OCI-LY7 (cell line): ENCODE results near the gene FMC1. TPM values are rescaled to one million over a fixed set of nuclear protein-coding genes. Genes with fewer than 3 reads are reported as not detected.
"Not testable (repeated sequence)": the region's sequence is repeated elsewhere in the genome, so short reads cannot be mapped to it uniquely, and the experiment has no call there.

Experiments
- BruUV-seq: library from RNA; stranded (reverse); fragments of 400-500 nt; replicated peaks from 2 replicates; lab custom pipeline; 2021; lab: Mats Ljungman, UMichigan
- CTCF ChIA-PET: fragments of 300-600 bp; sonication (Branson Sonifier 250); formaldehyde crosslinking; loops from one replicate; lab custom pipeline; 2022; ENCODE audit warnings: antibody characterized with exemption; ENCODE audit not compliant: unreplicated experiment; lab: Charles Lee
- POLR2A ChIA-PET: fragments of 300-600 bp; sonication (Branson Sonifier 250); formaldehyde crosslinking; loops from one replicate; lab custom pipeline; 2022; ENCODE audit warnings: antibody characterized with exemption; lab: Charles Lee
- DNase-seq: peaks from one replicate; pipeline ENCODE4 v3.0.0-alpha.2; 2015; ENCODE audit warnings: low spot score
- H2AFZ ChIP-seq: fragments of 200-600 bp; sonication (generic), shearing (Covaris generic); 2 replicates; pipeline ENCODE4 v1.6.1; 2014; ENCODE audit warnings: mild to moderate bottlenecking, antibody characterized with exemption, low read length, moderate library complexity
- H3K27ac ChIP-seq: fragments of 200-600 bp; sonication (generic); 2 replicates; pipeline ENCODE4 v1.5.1; 2014; ENCODE audit warnings: mixed run types, low read depth, mild to moderate bottlenecking, moderate library complexity, low read length, inconsistent platforms; ENCODE audit not compliant: poor library complexity, severe bottlenecking
- H3K36me3 ChIP-seq: fragments of 200-600 bp; sonication (generic); 2 replicates; pipeline ENCODE4 v1.6.1; 2014; ENCODE audit warnings: mild to moderate bottlenecking, antibody characterized with exemption, low read length, moderate library complexity, mixed read lengths; ENCODE audit not compliant: insufficient read depth
- H3K4me1 ChIP-seq: fragments of 200-600 bp; sonication (generic); 2 replicates; pipeline ENCODE4 v1.5.1; 2014; ENCODE audit warnings: mild to moderate bottlenecking, low read length; ENCODE audit not compliant: insufficient read depth, poor library complexity, severe bottlenecking
- H3K4me2 ChIP-seq: fragments of 200-600 bp; sonication (generic); 2 replicates; pipeline ENCODE4 v1.6.1; 2014; ENCODE audit warnings: mild to moderate bottlenecking, low read length
- H3K4me3 ChIP-seq: fragments of 200-600 bp; sonication (generic); 2 replicates; pipeline ENCODE4 v1.5.1; 2014; ENCODE audit warnings: mild to moderate bottlenecking, low read depth, low read length; ENCODE audit not compliant: poor library complexity, severe bottlenecking
- H3K79me2 ChIP-seq: fragments of 200-600 bp; sonication (generic); 2 replicates; pipeline ENCODE4 v1.6.1; 2016; ENCODE audit warnings: low read depth, mild to moderate bottlenecking, low read length, moderate library complexity, mixed read lengths; ENCODE audit not compliant: insufficient read depth
- H3K9me2 ChIP-seq: fragments of 200-600 bp; sonication (generic); 2 replicates; pipeline ENCODE4 v1.6.1; 2016; ENCODE audit warnings: mild to moderate bottlenecking, low read length, mixed read lengths; ENCODE audit not compliant: insufficient read depth
- H3K9me3 ChIP-seq: fragments of 200-600 bp; sonication (generic); 2 replicates; pipeline ENCODE4 v1.6.1; 2014; ENCODE audit warnings: mild to moderate bottlenecking, mixed run types, low read length, mixed read lengths
- H4K20me1 ChIP-seq: fragments of 200-600 bp; sonication (generic); 2 replicates; pipeline ENCODE4 v1.6.1; 2014; ENCODE audit warnings: mild to moderate bottlenecking, antibody characterized with exemption, low read length, moderate library complexity, mixed read lengths; ENCODE audit not compliant: insufficient read depth
- EZH2phosphoT487 ChIP-seq: fragments of 200-600 bp; sonication (generic); IDR thresholded peaks from 2 replicates; pipeline ENCODE4 v1.6.1; 2018; ENCODE audit warnings: low read depth, borderline replicate concordance, mild to moderate bottlenecking, mixed run types, antibody characterized with exemption, low read length, moderate library complexity, mixed read lengths
- intact Hi-C: fragments of 100-400 bp; cut with micrococcal nuclease; formaldehyde crosslinking; loops from one replicate; pipeline ENCODE4 v1.10.0; 2022; ENCODE audit not compliant: unreplicated experiment
- total RNA-seq, 2 experiments: library from RNA; depleted of rRNA in 1 of 2; stranded (reverse); fragments of >200 nt in 1 of 2; shearing (Covaris generic) in 1 of 2; gene quantifications; 2 replicates each; pipeline ENCODE4 v1.2.3, GENCODE V29; 2014 to 2022
- TF ChIP-seq, protein P1 (sequence below): fragments of 200-600 bp; sonication (generic); conservative IDR thresholded peaks from 2 replicates; pipeline ENCODE4 v1.5.1; 2014; ENCODE audit warnings: mild to moderate bottlenecking, antibody characterized with exemption, low read length, moderate library complexity, mixed read lengths

Gene FMC1
- total RNA-seq, 2 experiments from 2014 or later, result 15.1 to 19.5 TPM

DNA sequence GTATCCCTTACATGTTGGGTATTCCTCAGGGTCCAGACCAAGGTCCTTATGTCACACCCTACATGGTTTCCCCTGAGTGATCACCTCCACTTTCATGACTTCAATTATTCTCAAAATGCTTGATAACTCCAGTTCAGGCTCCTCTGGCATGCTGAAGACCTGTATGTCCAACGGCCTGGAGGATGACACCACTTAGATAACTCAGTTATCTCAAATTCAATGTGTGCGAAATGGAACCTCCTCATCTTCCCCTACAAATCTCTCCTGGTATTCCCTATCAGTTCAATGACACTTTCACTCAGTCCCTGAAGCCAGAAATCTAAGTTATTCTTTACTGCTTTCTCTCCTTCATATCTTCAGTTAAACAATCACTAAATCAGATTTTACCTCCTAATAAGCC lies 9.9 kb downstream of the FMC1 start:
- ChIA-PET CTCF (no interaction called here), POLR2A (no interaction called here)
- H2AFZ ChIP-seq, result no peak overlapping the region
- no peaks in the 10 kb centered on the region for H4K20me1 ChIP-seq
- no peak overlapping the region for H3K4me3 ChIP-seq
- no peak overlapping the region for H3K27ac ChIP-seq
- no TSS peak for BruUV-seq
- no peaks in the 10 kb centered on the region for H3K4me1 ChIP-seq
- intact Hi-C loops, result loop anchor here (10.0 kb wide), 1 partner anchor 1324 kb away; the partner anchor contains the start of gene ADCK2
- H3K9me3 ChIP-seq, result no peaks in the 10 kb centered on the region
- DNase-seq, result no peak
- no peak for TF ChIP-seq EZH2phosphoT487
- TF ChIP-seq, protein P1, sequence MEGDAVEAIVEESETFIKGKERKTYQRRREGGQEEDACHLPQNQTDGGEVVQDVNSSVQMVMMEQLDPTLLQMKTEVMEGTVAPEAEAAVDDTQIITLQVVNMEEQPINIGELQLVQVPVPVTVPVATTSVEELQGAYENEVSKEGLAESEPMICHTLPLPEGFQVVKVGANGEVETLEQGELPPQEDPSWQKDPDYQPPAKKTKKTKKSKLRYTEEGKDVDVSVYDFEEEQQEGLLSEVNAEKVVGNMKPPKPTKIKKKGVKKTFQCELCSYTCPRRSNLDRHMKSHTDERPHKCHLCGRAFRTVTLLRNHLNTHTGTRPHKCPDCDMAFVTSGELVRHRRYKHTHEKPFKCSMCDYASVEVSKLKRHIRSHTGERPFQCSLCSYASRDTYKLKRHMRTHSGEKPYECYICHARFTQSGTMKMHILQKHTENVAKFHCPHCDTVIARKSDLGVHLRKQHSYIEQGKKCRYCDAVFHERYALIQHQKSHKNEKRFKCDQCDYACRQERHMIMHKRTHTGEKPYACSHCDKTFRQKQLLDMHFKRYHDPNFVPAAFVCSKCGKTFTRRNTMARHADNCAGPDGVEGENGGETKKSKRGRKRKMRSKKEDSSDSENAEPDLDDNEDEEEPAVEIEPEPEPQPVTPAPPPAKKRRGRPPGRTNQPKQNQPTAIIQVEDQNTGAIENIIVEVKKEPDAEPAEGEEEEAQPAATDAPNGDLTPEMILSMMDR, result no peak
- H3K36me3 ChIP-seq, result peaks cover 14% of the 10 kb centered on the region
- H3K9me2 ChIP-seq, result no peaks in the 10 kb centered on the region
- no peaks in the 10 kb centered on the region for H3K79me2 ChIP-seq
- H3K4me2 ChIP-seq, result no peak overlapping the region

- Histone ChIP-seq H3K9me2 (no peaks in the 10 kb centered on the region), H3K36me3 (peaks cover 3% of the 10 kb centered on the region; the same call in 1 of the 2 replicates), H3K4me1 (peaks cover 6% of the 10 kb centered on the region), H3K79me2 (peaks cover 19% of the 10 kb centered on the region; the same call in 1 of the 2 replicates), H3K4me2 (no peak overlapping the region), H3K4me3 (no peak overlapping the region), H3K27ac (no peak overlapping the region), H3K9me3 (no peaks in the 10 kb centered on the region), H4K20me1 (no peaks in the 10 kb centered on the region), H2AFZ (no peak overlapping the region)
- TF ChIP-seq EZH2phosphoT487, result no peak
- TF ChIP-seq, protein P1, result 0 out of 2 replicates have a peak, but pooled peaks have one; percentile 17
- no TSS peak for BruUV-seq
- DNase-seq, result no peak
- intact Hi-C loops, result loop anchor here (10.0 kb wide), 1 partner anchor 1320 kb away; the partner anchor contains the start of gene ADCK2
- POLR2A ChIA-PET, result interaction anchor here (0.5 to 0.6 kb wide), 2 partner anchors 223 to 888 kb away, joined by 3 to 5 read pairs; no protein-coding TSS in a partner anchor
- CTCF ChIA-PET, result no interaction called here
Measured at GRCh38 chr7:139354729-139355128, 13.6 kb downstream of the FMC1 start.

- no peak for TF ChIP-seq EZH2phosphoT487
- TF ChIP-seq, protein P1, result no peak
- Histone ChIP-seq H2AFZ (no peak overlapping the region), H4K20me1 (no peaks in the 10 kb centered on the region), H3K79me2 (peaks cover 20% of the 10 kb centered on the region; the same call in 1 of the 2 replicates), H3K9me2 (no peaks in the 10 kb centered on the region), H3K4me1 (peaks cover 6% of the 10 kb centered on the region), H3K4me3 (no peak overlapping the region), H3K4me2 (no peak overlapping the region), H3K9me3 (no peaks in the 10 kb centered on the region), H3K36me3 (peaks cover 3% of the 10 kb centered on the region; the same call in 1 of the 2 replicates), H3K27ac (peak overlapping the region; percentile 10)
- DNase-seq, result no peak
- ChIA-PET POLR2A (interaction anchor here (1.1 kb wide), 1 partner anchor 15 kb away, joined by 3 read pairs; no protein-coding TSS in a partner anchor), CTCF (no interaction called here)
- BruUV-seq, result no TSS peak
- intact Hi-C loops, result loop anchor here (10.0 kb wide), 1 partner anchor 1319 kb away; the partner anchor contains the start of gene ADCK2
Measured at GRCh38 chr7:139355320-139355719, 14.2 kb downstream of the FMC1 start.

DNA sequence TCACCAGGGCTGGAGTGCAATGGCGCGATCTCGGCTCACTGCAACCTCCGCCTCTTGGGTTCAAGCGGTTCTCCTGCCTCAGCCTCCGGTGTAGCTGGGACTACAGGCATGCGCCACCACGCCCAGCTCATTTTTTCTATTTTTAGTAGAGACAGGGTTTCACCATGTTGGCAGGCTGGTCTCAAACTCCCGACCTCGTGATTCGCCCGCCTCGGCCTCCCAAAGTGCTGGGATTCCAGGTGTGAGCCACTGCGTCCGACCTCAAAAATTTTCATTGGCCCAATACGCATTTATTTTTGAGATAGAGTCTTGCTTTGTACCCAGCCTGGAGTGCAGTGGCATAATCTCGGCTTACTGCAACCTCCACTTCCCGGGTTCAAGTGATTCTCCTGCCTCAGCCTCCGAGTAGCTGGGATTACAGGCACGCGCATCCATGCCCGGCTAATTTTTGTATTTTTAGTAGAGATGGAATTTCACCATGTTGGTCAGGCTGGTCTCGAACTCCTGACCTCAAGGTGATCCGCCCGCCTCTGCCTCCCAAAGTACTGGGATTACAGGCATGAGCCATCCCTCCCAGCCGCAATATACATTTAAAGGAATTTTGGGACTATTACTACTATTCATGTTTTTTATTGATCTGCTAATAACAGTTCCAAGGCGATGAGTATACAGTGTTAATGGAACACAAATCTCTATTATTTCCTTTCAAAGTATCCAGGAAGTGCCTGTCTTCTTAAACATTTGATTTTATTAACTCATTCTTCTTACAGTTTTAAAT lies 16.8 kb downstream of the FMC1 start:
- BruUV-seq, POLR2A ChIA-PET, DNase-seq, H3K9me2 ChIP-seq, CTCF ChIA-PET, H3K9me3 ChIP-seq: not testable (repeated sequence)
- Histone ChIP-seq H3K4me2 (peak overlapping the region; percentile 73), H3K4me1 (peaks cover 23% of the 10 kb centered on the region), H3K79me2 (peaks cover 46% of the 10 kb centered on the region), H4K20me1 (peaks cover 23% of the 10 kb centered on the region), H2AFZ (peak overlapping the region; percentile 50; the same call in 1 of the 2 replicates), H3K36me3 (peaks cover 18% of the 10 kb centered on the region), H3K4me3 (peak overlapping the region; percentile 90), H3K27ac (peak overlapping the region; percentile 93)
- intact Hi-C loops, result loop anchor here (2.0 to 10.0 kb wide), 2 partner anchors 249 to 1317 kb away; partner anchors contain the start of genes ADCK2 and ZC3HAV1
